IPS DF 19.7 (cell line): ENCODE measurements around the gene FMN1.

Source experiments
- DNase-seq: peaks from one replicate; pipeline ENCODE4 v3.0.0-alpha.2; 2013; ENCODE audit warnings: low read depth, low spot score

Gene FMN1

GRCh38 chr15:32729700-32730395 lies 464.7 kb downstream of the FMN1 start:
- DNase-seq: no peak

GRCh38 chr15:32723171-32723948 lies 471.2 kb downstream of the FMN1 start:
- DNase-seq: no peak

- DNase-seq: no peak
These were observed 472.4 kb downstream of the FMN1 start for GRCh38 chr15:32722136-32722535.

- DNase-seq: no peak
These were observed 472.9 kb downstream of the FMN1 start for GRCh38 chr15:32721596-32721995.

GRCh38 chr15:32718821-32719716 lies 475.4 kb downstream of the FMN1 start:
- no peak for DNase-seq

GRCh38 chr15:32718227-32718820 lies 476.2 kb downstream of the FMN1 start:
- no peak for DNase-seq

- no peak for DNase-seq
These were observed 476.9 kb downstream of the FMN1 start, which contains the start of gene GREM1 for GRCh38 chr15:32717426-32718226. TSS of gene GREM1 (plus strand) at chr15:32718004. CDS start at chr15:32730691, 12,687 bp downstream.

GRCh38 chr15:32716915-32717425 lies 477.5 kb downstream of the FMN1 start:
- DNase-seq: no peak

- DNase-seq: no peak
These were observed 478.1 kb downstream of the FMN1 start for GRCh38 chr15:32716216-32716914.
